ENCODE data around the gene CRACR2B. TPM values are rescaled to one million over a fixed set of nuclear protein-coding genes. Genes with fewer than 3 reads are reported as not detected.

CRACR2B gene
- total and polyA plus RNA-seq, 2 donors (not counting 1 experiment from before 2014, with no cell fraction given) = 9.7 to 67.7 TPM

GRCh38 chr11:841981-842369 lies 14.3 kb downstream of the CRACR2B start:
- CTCF ChIA-PET = no interaction called here
- peak overlapping the region; percentile 88 for H3K4me3 Mint-ChIP-seq
- 1% methylated on average over 21 of the region's 27 CpGs for WGBS (ENCODE audit: insufficient coverage)
- TF ChIP-seq EZH2 (IDR thresholded peaks at IDR 0.05; ENCODE audit: borderline replicate concordance, insufficient read depth, low read depth, low read length, poor library complexity, severe bottlenecking) = no peak
- TF ChIP-seq, protein P1, sequence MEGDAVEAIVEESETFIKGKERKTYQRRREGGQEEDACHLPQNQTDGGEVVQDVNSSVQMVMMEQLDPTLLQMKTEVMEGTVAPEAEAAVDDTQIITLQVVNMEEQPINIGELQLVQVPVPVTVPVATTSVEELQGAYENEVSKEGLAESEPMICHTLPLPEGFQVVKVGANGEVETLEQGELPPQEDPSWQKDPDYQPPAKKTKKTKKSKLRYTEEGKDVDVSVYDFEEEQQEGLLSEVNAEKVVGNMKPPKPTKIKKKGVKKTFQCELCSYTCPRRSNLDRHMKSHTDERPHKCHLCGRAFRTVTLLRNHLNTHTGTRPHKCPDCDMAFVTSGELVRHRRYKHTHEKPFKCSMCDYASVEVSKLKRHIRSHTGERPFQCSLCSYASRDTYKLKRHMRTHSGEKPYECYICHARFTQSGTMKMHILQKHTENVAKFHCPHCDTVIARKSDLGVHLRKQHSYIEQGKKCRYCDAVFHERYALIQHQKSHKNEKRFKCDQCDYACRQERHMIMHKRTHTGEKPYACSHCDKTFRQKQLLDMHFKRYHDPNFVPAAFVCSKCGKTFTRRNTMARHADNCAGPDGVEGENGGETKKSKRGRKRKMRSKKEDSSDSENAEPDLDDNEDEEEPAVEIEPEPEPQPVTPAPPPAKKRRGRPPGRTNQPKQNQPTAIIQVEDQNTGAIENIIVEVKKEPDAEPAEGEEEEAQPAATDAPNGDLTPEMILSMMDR (IDR thresholded peaks at IDR 0.05) = no peak
- H3K27me3 ChIP-seq (replicated peaks in 1 of 4; ENCODE audit: control extremely low read depth in 1 of 4, control insufficient read depth in 3 of 4, insufficient read depth in 4 of 4, low read length in 3 of 4) = peaks cover 0 to 26% (median 6%) of the 10 kb centered on the region in 4 experiments
- H3K9ac ChIP-seq (ENCODE audit: low read length) = peak overlapping the region; percentile 85
- H3K27me3 Mint-ChIP-seq = no peaks in the 10 kb centered on the region
- H3K27ac Mint-ChIP-seq = peak overlapping the region; percentile 91
- peak overlapping the region; percentile 88 for H3K4me2 ChIP-seq (replicated peaks; ENCODE audit: low read depth, low read length, poor library complexity, severe bottlenecking)
- peak overlapping the region; percentile 69 to 96 (median 76) for H3K4me3 ChIP-seq (ENCODE audit: control extremely low read depth in 1 of 5, extremely low read depth in 1 of 5, insufficient read depth in 1 of 5, low read depth in 2 of 5, low read length in 4 of 5)
- no peaks in the 10 kb centered on the region for H3K9me3 Mint-ChIP-seq (ENCODE audit: insufficient read depth)
- DNase-seq = no peak
- peak; percentile 29 for ATAC-seq (ENCODE audit: low read depth)
- peaks cover 27% of the 10 kb centered on the region for H3K4me1 Mint-ChIP-seq
- POLR2A ChIA-PET = interaction anchor here (1.2 to 5.2 kb wide), 4 partner anchors 13 to 48 kb away, joined by 3 to 29 read pairs (median 15); partner anchors contain the start of genes CRACR2B, PNPLA2 and RPLP2
- peak overlapping the region; percentile 96 for H2AFZ ChIP-seq (ENCODE audit: insufficient read depth, low read depth, low read length, poor library complexity, severe bottlenecking)
- peak overlapping the region in 1 of 2 donors; percentile 93 for H3K27ac ChIP-seq (ENCODE audit: low read length in 2 of 2)
- H3K36me3 ChIP-seq (replicated peaks in 1 of 2; ENCODE audit: control extremely low read depth in 1 of 2, control insufficient read depth in 1 of 2, extremely low read depth in 1 of 2, insufficient read depth in 2 of 2, low read length in 1 of 2) = peaks cover 0 to 19% of the 10 kb centered on the region in 2 experiments
- H3K4me1 ChIP-seq (ENCODE audit: control insufficient read depth in 2 of 2, insufficient read depth in 2 of 2, low read length in 2 of 2) = peaks cover 26 to 37% of the 10 kb centered on the region in 2 donors
- intact Hi-C loops (cut with micrococcal nuclease) = loop anchor here (1.0 to 5.0 kb wide), 5 partner anchors 9 to 1010 kb away; partner anchors contain the start of genes CHID1, LSP1 and RPLP2
- H3K79me2 ChIP-seq (ENCODE audit: control insufficient read depth, insufficient read depth, low read length) = peaks cover 20% of the 10 kb centered on the region
- H3K9me3 ChIP-seq (ENCODE audit: control extremely low read depth in 1 of 3, control insufficient read depth in 2 of 3, insufficient read depth in 1 of 3, low read length in 2 of 3) = no peaks in the 10 kb centered on the region
- H4K20me1 ChIP-seq (ENCODE audit: control insufficient read depth, insufficient read depth, low read length, poor library complexity, severe bottlenecking) = peaks cover 43% of the 10 kb centered on the region

DNA sequence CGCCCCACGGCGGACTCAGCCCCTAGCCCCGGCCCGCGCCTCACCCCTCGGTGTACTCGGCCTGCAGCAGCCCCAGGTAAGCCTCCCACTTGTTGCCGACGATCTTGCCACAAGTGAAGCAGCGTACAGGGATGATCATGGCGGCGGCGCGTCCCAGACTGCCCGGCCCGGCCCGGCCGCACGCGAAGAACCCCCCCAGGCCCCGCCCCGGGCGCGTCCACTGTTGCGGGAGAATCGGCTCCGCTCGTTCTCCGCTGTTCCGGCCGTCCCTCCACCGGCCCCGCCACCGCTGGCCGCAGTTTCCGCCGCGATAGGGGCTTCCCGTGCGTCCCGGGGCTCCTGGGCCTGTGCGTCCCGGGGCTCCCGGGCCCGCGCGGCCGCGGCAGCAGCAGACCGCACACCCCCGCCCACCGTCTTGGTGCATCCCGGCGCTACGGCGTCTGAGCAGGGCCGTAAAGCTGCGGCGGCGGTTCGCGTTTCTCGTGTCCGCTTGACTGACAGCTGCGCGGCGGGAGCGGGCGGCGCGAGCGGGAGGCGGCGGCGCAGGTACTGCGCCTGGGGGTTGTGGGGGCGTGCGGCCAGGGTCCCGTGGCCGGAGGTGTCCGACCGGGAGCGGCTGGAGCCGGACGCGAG lies 14.8 kb downstream of the CRACR2B start, which contains the start of the genes POLR2L and TSPAN4:
Gene POLR2L (minus strand): TSS at position 160 of the 633 bp plus-strand sequence. CDS start 21 bp downstream, at position 139.
Gene TSPAN4 (plus strand): TSS at position 483 of the 633 bp plus-strand sequence. CDS start 7,453 bp downstream, outside the sequence.
- Mint-ChIP-seq H3K4me3 (peak within 1 kb of the TSS; percentile 88), H3K9me3 (ENCODE audit: insufficient read depth) (no peaks in the 10 kb centered on the region), H3K27ac (peak within 1 kb of the TSS; percentile 91), H3K4me1 (peaks cover 27% of the 10 kb centered on the region), H3K27me3 (no peaks in the 10 kb centered on the region)
- Histone ChIP-seq H3K27ac (ENCODE audit: low read length in 2 of 2) (peak within 1 kb of the TSS in 1 of 2 donors; percentile 93), H4K20me1 (ENCODE audit: control insufficient read depth, insufficient read depth, low read length, poor library complexity, severe bottlenecking) (peaks cover 39% of the 10 kb centered on the region), H3K4me2 (replicated peaks; ENCODE audit: low read depth, low read length, poor library complexity, severe bottlenecking) (peak within 1 kb of the TSS; percentile 88), H3K27me3 (replicated peaks in 1 of 4; ENCODE audit: control extremely low read depth in 1 of 4, control insufficient read depth in 3 of 4, insufficient read depth in 4 of 4, low read length in 3 of 4) (peaks cover 0 to 30% (median 6%) of the 10 kb centered on the region in 4 experiments), H3K9ac (ENCODE audit: low read length) (peak within 1 kb of the TSS; percentile 85), H3K79me2 (ENCODE audit: control insufficient read depth, insufficient read depth, low read length) (peaks cover 20% of the 10 kb centered on the region), H3K4me1 (ENCODE audit: control insufficient read depth in 2 of 2, insufficient read depth in 2 of 2, low read length in 2 of 2) (peaks cover 26 to 37% of the 10 kb centered on the region in 2 donors), H3K4me3 (ENCODE audit: control extremely low read depth in 1 of 5, extremely low read depth in 1 of 5, insufficient read depth in 1 of 5, low read depth in 2 of 5, low read length in 4 of 5) (peak within 1 kb of the TSS; percentile 69 to 96 (median 76)), H2AFZ (ENCODE audit: insufficient read depth, low read depth, low read length, poor library complexity, severe bottlenecking) (peak within 1 kb of the TSS; percentile 96), H3K9me3 (ENCODE audit: control extremely low read depth in 1 of 3, control insufficient read depth in 2 of 3, insufficient read depth in 1 of 3, low read length in 2 of 3) (no peaks in the 10 kb centered on the region), H3K36me3 (replicated peaks in 1 of 2; ENCODE audit: control extremely low read depth in 1 of 2, control insufficient read depth in 1 of 2, extremely low read depth in 1 of 2, insufficient read depth in 2 of 2, low read length in 1 of 2) (peaks cover 0 to 17% of the 10 kb centered on the region in 2 experiments)
- TF ChIP-seq, protein P1 (IDR thresholded peaks at IDR 0.05) = no peak
- no peak for TF ChIP-seq EZH2 (IDR thresholded peaks at IDR 0.05; ENCODE audit: borderline replicate concordance, insufficient read depth, low read depth, low read length, poor library complexity, severe bottlenecking)
- POLR2A ChIA-PET = interaction anchor here (0.6 to 5.2 kb wide), 11 partner anchors 8 to 540 kb away, joined by 3 to 29 read pairs (median 6); partner anchors contain the start of genes CD151, CRACR2B, PNPLA2 and RPLP2
- ATAC-seq (ENCODE audit: low read depth) (peak; percentile 84), DNase-seq (peak; percentile 97)
- CTCF ChIA-PET = interaction anchor here (0.8 to 1.6 kb wide), 4 partner anchors 9 to 44 kb away, joined by 3 to 6 read pairs (median 3); partner anchors contain the start of genes CD151 and CRACR2B
- intact Hi-C loops (cut with micrococcal nuclease) = loop anchor here (1.0 to 5.0 kb wide), 5 partner anchors 9 to 1010 kb away; partner anchors contain the start of genes CHID1, LSP1 and RPLP2
- under 1% methylated on average over 87 of the region's 87 CpGs for WGBS (ENCODE audit: insufficient coverage)
